IPS-18a (cell line): Measurements from ENCODE around the gene SAP30BP.

Experiments
- H3K27ac ChIP-seq: one replicate; pipeline ENCODE4 v1.5.1; 2013; ENCODE audit warnings: low read length
- H3K27me3 ChIP-seq: one replicate; pipeline ENCODE4 v1.6.1; 2013; ENCODE audit warnings: mild to moderate bottlenecking, low read length; ENCODE audit not compliant: control insufficient read depth, insufficient read depth
- H3K36me3 ChIP-seq: one replicate; pipeline ENCODE4 v1.6.1; 2013; ENCODE audit warnings: low read depth, low read length; ENCODE audit not compliant: control insufficient read depth
- H3K4me1 ChIP-seq: one replicate; pipeline ENCODE4 v1.6.1; 2013; ENCODE audit warnings: low read depth, low read length; ENCODE audit not compliant: control insufficient read depth
- H3K4me3 ChIP-seq: one replicate; pipeline ENCODE4 v1.5.1; 2013; ENCODE audit warnings: low read length
- H3K9ac ChIP-seq: one replicate; pipeline ENCODE4 v1.6.1; 2013; ENCODE audit warnings: mild to moderate bottlenecking, low read length, moderate library complexity
- H3K9me3 ChIP-seq: one replicate; pipeline ENCODE4 v1.6.1; 2013; ENCODE audit warnings: low read depth, low read length; ENCODE audit not compliant: control insufficient read depth

The SAP30BP gene

GRCh38 chr17:75757086-75757681 lies 90.0 kb downstream of the SAP30BP start:
- Histone ChIP-seq H3K9ac (no peak overlapping the region), H3K4me3 (no peak overlapping the region), H3K9me3 (no peaks in the 10 kb centered on the region), H3K27ac (no peak overlapping the region), H3K4me1 (no peaks in the 10 kb centered on the region), H3K36me3 (no peaks in the 10 kb centered on the region), H3K27me3 (peaks cover 13% of the 10 kb centered on the region)
